SK-N-SH (cell line): Measurements from ENCODE around the gene ARHGEF7. TPM values are rescaled to one million over a fixed set of nuclear protein-coding genes. Genes with fewer than 3 reads are reported as not detected.

Source experiments
- CTCF ChIA-PET: fragments of 300-600, 350-600 bp; formaldehyde crosslinking; extraction: SDS; loops from one replicate; lab custom pipeline; 2021; lab: Yijun Ruan, JAX
- POLR2A ChIA-PET: fragments of 350-600 bp; sonication (Branson Sonifier 250); formaldehyde crosslinking; extraction: SDS; loops from one replicate; lab custom pipeline; 2020; ENCODE audit warnings: antibody characterized with exemption, inconsistent platforms; lab: Yijun Ruan, JAX
- DNase-seq: peaks from one replicate; pipeline ENCODE4 v3.0.0; 2012
- H2AFZ ChIP-seq: fragments of 200-600 bp; sonication (generic); 2 replicates; pipeline ENCODE4 v1.8.1; 2016; ENCODE audit warnings: antibody characterized with exemption, mild to moderate bottlenecking, low read depth
- H3F3A ChIP-seq: fragments of 200-600 bp; sonication (generic); replicated peaks from 2 replicates; pipeline ENCODE3; 2016; ENCODE audit warnings: antibody characterized with exemption, mild to moderate bottlenecking; ENCODE audit not compliant: insufficient read depth
- H3K27ac ChIP-seq, 2 experiments: fragments of 200-500 bp in 1 of 2; fragments of 200-600 bp in 1 of 2; sonication (Bioruptor generic) in 1 of 2; sonication (generic), shearing (Covaris generic) in 1 of 2; 2 replicates each; pipeline versions ENCODE4 v1.5.1 to v1.6.1; 2014 to 2016; ENCODE audit warnings: low read depth in 2 of 2, inconsistent platforms in 1 of 2, low read length in 1 of 2, mild to moderate bottlenecking in 1 of 2, mixed read lengths in 1 of 2
- H3K27me3 ChIP-seq: fragments of 200-600 bp; sonication (generic), shearing (Covaris generic); 2 replicates; pipeline ENCODE4 v1.6.1; 2016; ENCODE audit warnings: mixed run types; ENCODE audit not compliant: insufficient read depth
- H3K36me3 ChIP-seq, 2 experiments: fragments of 200-500 bp in 1 of 2; fragments of 200-600 bp in 1 of 2; sonication (Bioruptor generic) in 1 of 2; sonication (generic) in 1 of 2; replicated peaks in 1 of 2; 2 replicates each; pipeline versions ENCODE3 to v1.5.1; 2014 to 2016; ENCODE audit warnings: low read length in 1 of 2, mild to moderate bottlenecking in 1 of 2; ENCODE audit not compliant: insufficient read depth in 2 of 2, control insufficient read depth in 1 of 2
- H3K4me1 ChIP-seq, 2 experiments: fragments of 200-500 bp in 1 of 2; fragments of 200-600 bp in 1 of 2; sonication (Bioruptor generic) in 1 of 2; sonication (generic), shearing (Covaris generic) in 1 of 2; 2 replicates each; pipeline versions ENCODE4 v1.5.1 to v1.6.1; 2014 to 2016; ENCODE audit warnings: low read depth in 1 of 2, low read length in 1 of 2, mixed run types in 1 of 2; ENCODE audit not compliant: insufficient read depth in 2 of 2, control insufficient read depth in 1 of 2
- H3K4me2 ChIP-seq: fragments of 200-600 bp; sonication (generic), shearing (Covaris generic); 2 replicates; pipeline ENCODE4 v1.6.1; 2017; ENCODE audit warnings: mixed run types
- H3K4me3 ChIP-seq, 2 experiments: fragments of 200-500 bp in 1 of 2; fragments of 200-600 bp in 1 of 2; sonication (Bioruptor generic) in 1 of 2; sonication (generic), shearing (Covaris generic) in 1 of 2; 2 replicates each; pipeline versions ENCODE4 v1.5.1 to v1.8.1; 2014 to 2016; ENCODE audit warnings: low read depth in 2 of 2, inconsistent platforms in 1 of 2, low read length in 1 of 2, mild to moderate bottlenecking in 1 of 2, mixed read lengths in 1 of 2, moderate library complexity in 1 of 2
- H3K79me2 ChIP-seq: fragments of 200-600 bp; sonication (generic); 2 replicates; pipeline ENCODE4 v1.8.1; 2017; ENCODE audit warnings: mild to moderate bottlenecking; ENCODE audit not compliant: insufficient read depth
- H3K9ac ChIP-seq: fragments of 200-600 bp; sonication (generic); 2 replicates; pipeline ENCODE4 v1.6.1; 2017; ENCODE audit warnings: mixed run types
- H3K9me2 ChIP-seq: fragments of 200-600 bp; sonication (generic); 2 replicates; pipeline ENCODE4 v1.6.1; 2017; ENCODE audit warnings: mixed run types
- H3K9me3 ChIP-seq: fragments of 200-600 bp; sonication (generic); 2 replicates; pipeline ENCODE4 v1.6.1; 2017; ENCODE audit warnings: mixed run types, mild to moderate bottlenecking, moderate library complexity
- H4K20me1 ChIP-seq: fragments of 200-600 bp; sonication (generic); 2 replicates; pipeline ENCODE4 v1.6.1; 2017; ENCODE audit warnings: mild to moderate bottlenecking, mixed run types; ENCODE audit not compliant: insufficient read depth
- CTCF ChIP-seq: fragments of 200-600 bp; sonication (generic); IDR thresholded peaks from 2 replicates; pipeline ENCODE4 v1.6.1; 2017; ENCODE audit warnings: antibody characterized with exemption, mild to moderate bottlenecking, moderate library complexity
- ELF1 ChIP-seq: IDR thresholded peaks from 2 replicates; pipeline ENCODE4 v1.4.0; 2012
- EP300 ChIP-seq, 2 experiments: IDR thresholded peaks; 2 replicates each; pipeline versions ENCODE4 v1.4.0 to v1.6.1; 2012; ENCODE audit warnings: borderline replicate concordance in 1 of 2, low read depth in 1 of 2, low read length in 1 of 2
- FOXJ3 ChIP-seq: sonication (generic); formaldehyde crosslinking; IDR thresholded peaks from 2 replicates; pipeline ENCODE4 v1.5.1; 2020; ENCODE audit warnings: mild to moderate bottlenecking, missing genetic modification reagents
- FOXM1 ChIP-seq: IDR thresholded peaks from 2 replicates; pipeline ENCODE4 v1.4.0; 2012; ENCODE audit warnings: low read depth, mild to moderate bottlenecking
- JUND ChIP-seq: IDR thresholded peaks from 2 replicates; pipeline ENCODE4 v1.4.0; 2012
- MAX ChIP-seq: IDR thresholded peaks from 2 replicates; pipeline ENCODE4 v1.4.0; 2012; ENCODE audit warnings: low read depth
- MXI1 ChIP-seq: IDR thresholded peaks from 2 replicates; pipeline ENCODE4 v1.6.1; 2012; ENCODE audit warnings: mild to moderate bottlenecking, low read depth, low read length, improper control_type of control experiment
- NFIC ChIP-seq: IDR thresholded peaks from 2 replicates; pipeline ENCODE4 v1.4.0; 2012; ENCODE audit warnings: borderline replicate concordance
- PBX3 ChIP-seq: IDR thresholded peaks from 2 replicates; pipeline ENCODE4; 2012
- POLR2AphosphoS5 ChIP-seq: IDR thresholded peaks from 2 replicates; pipeline ENCODE4 v1.6.1; 2012; ENCODE audit warnings: low read depth, low read length
- RAD21 ChIP-seq: IDR thresholded peaks from 2 replicates; pipeline ENCODE4 v1.6.1; 2012; ENCODE audit warnings: mild to moderate bottlenecking, low read length
- RCOR1 ChIP-seq: fragments of 150-350 bp; IDR thresholded peaks from 2 replicates; pipeline ENCODE4 v1.6.1; 2017; ENCODE audit warnings: antibody characterized with exemption, low read length
- SIN3A ChIP-seq: IDR thresholded peaks from 2 replicates; pipeline ENCODE4 v1.6.1; 2012; ENCODE audit warnings: low read depth, mild to moderate bottlenecking, low read length, moderate library complexity, borderline replicate concordance
- SMC3 ChIP-seq: IDR thresholded peaks from 2 replicates; pipeline ENCODE4 v1.6.1; 2012; ENCODE audit warnings: low read depth, low read length, improper control_type of control experiment
- TAF1 ChIP-seq: IDR thresholded peaks from 2 replicates; pipeline ENCODE4 v1.6.1; 2012; ENCODE audit warnings: low read depth, mild to moderate bottlenecking, low read length, moderate library complexity, borderline replicate concordance
- TCF12 ChIP-seq: IDR thresholded peaks from 2 replicates; pipeline ENCODE4 v1.4.0; 2012
- USF2 ChIP-seq: fragments of 150-350 bp; IDR thresholded peaks from 2 replicates; pipeline ENCODE4 v1.6.1; 2017; ENCODE audit warnings: antibody characterized with exemption, low read length, low read depth, borderline replicate concordance
- YY1 ChIP-seq: IDR thresholded peaks from 2 replicates; pipeline ENCODE4 v1.4.0; 2012; ENCODE audit warnings: low read depth, mild to moderate bottlenecking
- WGBS: methylation state at CpG from one replicate; pipeline ENCODE4 v1.1.6; 2017; ENCODE audit warnings: low lambda C conversion rate; 5-methylcytosine and 5-hydroxymethylcytosine counted together
- polyA plus RNA-seq, 3 experiments: library from polyadenylated mRNA; depleted of rRNA; stranded (reverse); fragments of >200 nt; gene quantifications; 2 replicates each; pipeline ENCODE4 v1.2.3, GENCODE V29; 2012
- TF ChIP-seq, protein P1 (sequence below): IDR thresholded peaks from 2 replicates; pipeline ENCODE4 v1.4.0; 2012; ENCODE audit warnings: low read depth, borderline replicate concordance

Gene ARHGEF7
- polyA plus RNA-seq, 1 of the 3 experiments (the other 2 are of a cell fraction), result 21.6 TPM

DNA sequence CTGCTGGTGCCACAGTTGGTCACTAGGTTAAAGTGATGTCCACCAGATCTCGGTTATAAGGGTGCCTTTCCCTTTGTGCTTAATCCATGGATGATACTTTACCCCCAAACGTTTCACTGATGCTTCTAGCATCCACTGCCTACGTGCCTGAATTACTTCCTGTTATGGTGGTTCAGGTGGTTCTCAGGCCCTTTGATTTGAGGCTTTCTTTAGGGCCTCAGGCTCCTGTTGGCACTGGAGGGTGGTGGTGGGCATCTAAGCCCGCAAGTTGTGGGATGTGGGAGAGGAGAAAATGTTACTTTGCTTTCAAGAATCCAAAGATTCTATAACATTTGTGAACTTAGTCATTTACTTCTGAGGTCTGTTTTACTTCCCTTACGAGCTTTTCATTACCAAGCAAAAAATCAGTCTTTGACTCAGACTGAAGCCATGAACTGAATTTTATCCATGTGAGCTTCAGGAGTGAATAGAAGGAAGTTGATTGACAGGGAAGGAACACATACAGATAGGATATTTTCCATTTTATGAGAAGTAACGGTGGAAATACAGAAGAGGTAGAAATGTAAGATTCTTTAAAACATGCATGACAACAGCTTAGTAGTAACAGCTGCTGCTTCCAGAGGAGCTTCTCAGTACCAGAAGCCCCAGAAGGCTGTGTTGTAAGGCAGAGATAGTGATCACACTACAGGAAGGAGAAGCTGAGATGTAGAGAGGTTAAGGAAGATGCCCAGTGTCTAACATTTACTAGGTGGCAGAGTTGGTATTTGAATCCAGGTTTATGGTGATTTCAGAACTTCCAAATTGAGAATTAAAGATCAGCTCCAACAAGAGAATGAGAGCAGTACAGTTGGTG is 65.0 kb downstream of the ARHGEF7 start (continued):
- TF ChIP-seq SIN3A (no peak), ELF1 (no peak), SMC3 (no peak), USF2 (no peak)

DNA sequence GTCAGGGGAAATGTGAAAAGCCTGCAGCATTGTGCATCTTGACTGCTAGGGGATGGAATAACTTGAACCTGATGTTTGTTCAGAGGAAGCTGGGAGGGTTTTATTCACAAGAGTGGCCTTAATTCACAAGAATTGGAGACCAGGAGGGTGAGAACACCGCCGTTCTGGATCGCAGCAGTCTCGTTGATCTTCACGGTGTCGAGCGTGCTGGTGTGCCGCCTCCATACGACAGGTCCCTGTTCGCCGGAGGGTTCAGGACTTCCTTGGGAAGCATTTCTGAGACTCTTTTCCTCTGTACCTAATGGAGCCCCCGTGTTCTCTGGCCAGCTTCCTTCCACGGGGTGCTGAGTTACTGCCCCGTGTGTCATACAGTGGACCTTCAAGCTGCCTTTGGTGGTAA is 66.9 kb downstream of the ARHGEF7 start:
- Histone ChIP-seq H3K79me2 (peaks cover 88% of the 10 kb centered on the region), H3K9me3 (no peaks in the 10 kb centered on the region), H3K9ac (no peak overlapping the region), H3K27ac (no peak overlapping the region), H3F3A (no peaks in the 10 kb centered on the region), H3K27me3 (no peaks in the 10 kb centered on the region), H4K20me1 (peaks cover 90% of the 10 kb centered on the region), H3K4me2 (no peak overlapping the region), H3K4me1 (peaks cover 6 to 37% of the 10 kb centered on the region in 2 experiments; a peak in 2 of 4 replicates), H3K4me3 (no peak overlapping the region), H3K9me2 (no peaks in the 10 kb centered on the region), H2AFZ (no peak overlapping the region), H3K36me3 (peaks cover 2 to 7% of the 10 kb centered on the region in 2 experiments)
- CTCF ChIA-PET, result interaction anchor here (1.0 kb wide), 1 partner anchor 17 kb away, joined by 3 read pairs; no protein-coding TSS in a partner anchor
- DNase-seq, result no peak
- TF ChIP-seq POLR2AphosphoS5 (no peak), MAX (no peak), USF2 (no peak), TAF1 (no peak), MXI1 (no peak), RCOR1 (no peak), EP300 (IDR thresholded peaks at IDR 0.05; ENCODE audit: borderline replicate concordance in 1 of 2, low read depth in 1 of 2, low read length in 1 of 2) (no peak), ELF1 (no peak), TCF12 (no peak), SMC3 (no peak), RAD21 (no peak), YY1 (no peak), JUND (no peak), SIN3A (no peak), CTCF (no peak), NFIC (no peak), FOXM1 (no peak), FOXJ3 (CRISPR knock-in tag) (no peak), PBX3 (no peak)
- TF ChIP-seq, protein P1, sequence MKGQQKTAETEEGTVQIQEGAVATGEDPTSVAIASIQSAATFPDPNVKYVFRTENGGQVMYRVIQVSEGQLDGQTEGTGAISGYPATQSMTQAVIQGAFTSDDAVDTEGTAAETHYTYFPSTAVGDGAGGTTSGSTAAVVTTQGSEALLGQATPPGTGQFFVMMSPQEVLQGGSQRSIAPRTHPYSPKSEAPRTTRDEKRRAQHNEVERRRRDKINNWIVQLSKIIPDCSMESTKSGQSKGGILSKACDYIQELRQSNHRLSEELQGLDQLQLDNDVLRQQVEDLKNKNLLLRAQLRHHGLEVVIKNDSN, result no peak
- whole genome bisulfite sequencing, result 94% methylated on average over 7 of the region's 14 CpGs
- POLR2A ChIA-PET, result interaction anchor here (0.8 kb wide), 1 partner anchor 10 kb away, joined by 3 read pairs; no protein-coding TSS in a partner anchor
